Stimulated activated naive B cell treated with anti-CD40 and anti-IgM and Interleukin-4, amounts not matched to agents 10 μg/mL and 1 μg/mL and 100 μg/mL, for 72 hours (primary cell): ENCODE results near the gene HRK.

Source experiments
- ATAC-seq, 2 donors: fragments of 150-1000 bp; cut with Tn5 transposase; replicated peaks; 2 replicates each; pipeline ENCODE4 v1.10.0; 2021; ENCODE audit warnings: moderate library complexity in 1 of 2
- DNase-seq: peaks from one replicate; pipeline ENCODE4 v3.0.0; 2021
- H3K27ac Mint-ChIP-seq: one replicate; pipeline ENCODE4 v1.8.0; 2022; ENCODE audit warnings: mild to moderate bottlenecking, mixed read lengths
- H3K27me3 Mint-ChIP-seq, 2 donors: one replicate each; pipeline ENCODE4 v1.8.0; 2022; ENCODE audit warnings: mixed read lengths in 2 of 2
- H3K36me3 Mint-ChIP-seq, 2 donors: one replicate each; pipeline ENCODE4 v1.8.0; 2022; ENCODE audit warnings: mixed read lengths in 2 of 2, mild to moderate bottlenecking in 1 of 2
- H3K4me1 Mint-ChIP-seq, 2 donors: one replicate each; pipeline ENCODE4 v1.8.0; 2022; ENCODE audit warnings: mixed read lengths in 2 of 2, mild to moderate bottlenecking in 1 of 2
- H3K4me3 Mint-ChIP-seq, 2 donors: one replicate each; pipeline ENCODE4 v1.8.0; 2022; ENCODE audit warnings: mild to moderate bottlenecking in 2 of 2, mixed read lengths in 2 of 2, moderate library complexity in 1 of 2
- H3K9me3 Mint-ChIP-seq, 2 donors: one replicate each; pipeline ENCODE4 v1.8.0; 2022; ENCODE audit warnings: mixed read lengths in 2 of 2, mild to moderate bottlenecking in 1 of 2

HRK gene

GRCh38 chr12:116881325-116881876 lies at the start of gene HRK:
HRK (minus strand) TSS chr12:116881441; CDS start chr12:116881307, 134 bp downstream.
- no peaks in the 10 kb centered on the region for H3K9me3 Mint-ChIP-seq
- peak within 1 kb of the TSS; percentile 80 for H3K27ac Mint-ChIP-seq
- peak within 1 kb of the TSS; percentile 85 to 89 for H3K4me3 Mint-ChIP-seq
- DNase-seq: no peak
- H3K4me1 Mint-ChIP-seq: peaks cover 30 to 52% of the 10 kb centered on the region in 2 donors
- peaks cover 0 to 2% of the 10 kb centered on the region in 2 donors for H3K36me3 Mint-ChIP-seq
- peak in 1 of 2 donors; percentile 16 for ATAC-seq
- H3K27me3 Mint-ChIP-seq: peaks cover 39 to 53% of the 10 kb centered on the region in 2 donors

- H3K4me3 Mint-ChIP-seq: no peak overlapping the region
- H3K27me3 Mint-ChIP-seq: no peaks in the 10 kb centered on the region
- no peaks in the 10 kb centered on the region for H3K9me3 Mint-ChIP-seq
- peaks cover 27 to 52% of the 10 kb centered on the region in 2 donors for H3K36me3 Mint-ChIP-seq
- DNase-seq (no peak), ATAC-seq (no peak)
- peaks cover 20 to 32% of the 10 kb centered on the region in 2 donors for H3K4me1 Mint-ChIP-seq
- no peak overlapping the region for H3K27ac Mint-ChIP-seq
Measured at GRCh38 chr12:116929885-116930284, 48.6 kb upstream of the HRK start.

GRCh38 chr12:116928504-116928903 lies 47.3 kb upstream of the HRK start:
- no peaks in the 10 kb centered on the region for H3K9me3 Mint-ChIP-seq
- H3K36me3 Mint-ChIP-seq: peaks cover 29 to 45% of the 10 kb centered on the region in 2 donors
- H3K27ac Mint-ChIP-seq: no peak overlapping the region
- H3K4me1 Mint-ChIP-seq: peaks cover 19 to 33% of the 10 kb centered on the region in 2 donors
- H3K4me3 Mint-ChIP-seq: no peak overlapping the region
- ATAC-seq (no peak), DNase-seq (no peak)
- H3K27me3 Mint-ChIP-seq: no peaks in the 10 kb centered on the region

- Mint-ChIP-seq H3K27me3 (no peaks in the 10 kb centered on the region), H3K9me3 (no peaks in the 10 kb centered on the region), H3K4me1 (peaks cover 21 to 39% of the 10 kb centered on the region in 2 donors), H3K36me3 (peaks cover 29 to 42% of the 10 kb centered on the region in 2 donors), H3K27ac (no peak overlapping the region), H3K4me3 (no peak overlapping the region)
- ATAC-seq: no peak
- no peak for DNase-seq
Measured at GRCh38 chr12:116927244-116927940, 46.2 kb upstream of the HRK start.

GRCh38 chr12:116926283-116927243 lies 45.3 kb upstream of the HRK start:
- no peak overlapping the region for H3K27ac Mint-ChIP-seq
- no peaks in the 10 kb centered on the region for H3K9me3 Mint-ChIP-seq
- H3K36me3 Mint-ChIP-seq: peaks cover 22 to 34% of the 10 kb centered on the region in 2 donors
- H3K4me3 Mint-ChIP-seq: no peak overlapping the region
- H3K27me3 Mint-ChIP-seq: no peaks in the 10 kb centered on the region
- peaks cover 23 to 41% of the 10 kb centered on the region in 2 donors for H3K4me1 Mint-ChIP-seq
- no peak for DNase-seq
- no peak for ATAC-seq

- peaks cover 18 to 33% of the 10 kb centered on the region in 2 donors for H3K36me3 Mint-ChIP-seq
- no peaks in the 10 kb centered on the region for H3K9me3 Mint-ChIP-seq
- H3K27me3 Mint-ChIP-seq: no peaks in the 10 kb centered on the region
- H3K27ac Mint-ChIP-seq: peak overlapping the region; percentile 9
- peaks cover 35 to 54% of the 10 kb centered on the region in 2 donors for H3K4me1 Mint-ChIP-seq
- DNase-seq: no peak
- no peak overlapping the region for H3K4me3 Mint-ChIP-seq
- peak; percentile 87 to 89 for ATAC-seq
Measured at GRCh38 chr12:116924558-116925453, 43.6 kb upstream of the HRK start.

- no peak overlapping the region for H3K27ac Mint-ChIP-seq
- DNase-seq: no peak
- ATAC-seq: peak; percentile 53 to 54
Measured at GRCh38 chr12:116922194-116922897, 41.1 kb upstream of the HRK start.

GRCh38 chr12:116920939-116921338 lies 39.7 kb upstream of the HRK start:
- ATAC-seq: no peak
- no peak for DNase-seq
- Mint-ChIP-seq H3K9me3 (no peaks in the 10 kb centered on the region), H3K4me1 (peaks cover 49 to 75% of the 10 kb centered on the region in 2 donors), H3K4me3 (no peak overlapping the region), H3K27me3 (no peaks in the 10 kb centered on the region), H3K27ac (peak overlapping the region; percentile 71), H3K36me3 (peaks cover 15 to 29% of the 10 kb centered on the region in 2 donors)

More at GRCh38 chr12:116922194-116922897, 41.1 kb upstream of the HRK start:
- H3K9me3 Mint-ChIP-seq: no peaks in the 10 kb centered on the region
- peaks cover 42 to 69% of the 10 kb centered on the region in 2 donors for H3K4me1 Mint-ChIP-seq
- no peak overlapping the region for H3K4me3 Mint-ChIP-seq
- H3K36me3 Mint-ChIP-seq: peaks cover 13 to 23% of the 10 kb centered on the region in 2 donors
- H3K27me3 Mint-ChIP-seq: no peaks in the 10 kb centered on the region

GRCh38 chr12:116919706-116920485 lies 38.7 kb upstream of the HRK start:
- Mint-ChIP-seq H3K9me3 (no peaks in the 10 kb centered on the region), H3K4me1 (peaks cover 44 to 81% of the 10 kb centered on the region in 2 donors), H3K27ac (peak overlapping the region; percentile 11), H3K27me3 (no peaks in the 10 kb centered on the region), H3K36me3 (peaks cover 20 to 36% of the 10 kb centered on the region in 2 donors), H3K4me3 (no peak overlapping the region)
- ATAC-seq (no peak), DNase-seq (no peak)

GRCh38 chr12:116919247-116919661 lies 38.0 kb upstream of the HRK start:
- DNase-seq (no peak), ATAC-seq (peak; percentile 62 to 66)
- Mint-ChIP-seq H3K27ac (no peak overlapping the region), H3K4me3 (no peak overlapping the region), H3K36me3 (peaks cover 18 to 35% of the 10 kb centered on the region in 2 donors), H3K27me3 (no peaks in the 10 kb centered on the region), H3K9me3 (no peaks in the 10 kb centered on the region), H3K4me1 (peaks cover 40 to 75% of the 10 kb centered on the region in 2 donors)

GRCh38 chr12:116918464-116918863 lies 37.2 kb upstream of the HRK start:
- H3K9me3 Mint-ChIP-seq: no peaks in the 10 kb centered on the region
- ATAC-seq (no peak), DNase-seq (no peak)
- no peaks in the 10 kb centered on the region for H3K27me3 Mint-ChIP-seq
- H3K36me3 Mint-ChIP-seq: peaks cover 18 to 43% of the 10 kb centered on the region in 2 donors
- peaks cover 40 to 79% of the 10 kb centered on the region in 2 donors for H3K4me1 Mint-ChIP-seq
- H3K27ac Mint-ChIP-seq: no peak overlapping the region
- no peak overlapping the region for H3K4me3 Mint-ChIP-seq

GRCh38 chr12:116916714-116917114 lies 35.5 kb upstream of the HRK start:
- ATAC-seq: peak; percentile 86 to 90
- DNase-seq: peak; percentile 10
- no peak overlapping the region for H3K4me3 Mint-ChIP-seq
- H3K4me1 Mint-ChIP-seq: peaks cover 37 to 81% of the 10 kb centered on the region in 2 donors
- no peaks in the 10 kb centered on the region for H3K9me3 Mint-ChIP-seq
- H3K27me3 Mint-ChIP-seq: no peaks in the 10 kb centered on the region
- peak overlapping the region; percentile 32 for H3K27ac Mint-ChIP-seq
- peaks cover 18 to 44% of the 10 kb centered on the region in 2 donors for H3K36me3 Mint-ChIP-seq
